Panc1 (cell line): ENCODE results near the gene MRNIP.

Source experiments
- CTCF ChIP-seq: fragments of 450-650 bp; IDR thresholded peaks from 2 replicates; pipeline ENCODE4 v1.5.1; 2017; ENCODE audit warnings: mild to moderate bottlenecking
- POLR2AphosphoS5 ChIP-seq: IDR thresholded peaks from 2 replicates; pipeline ENCODE4 v1.6.1; 2012; ENCODE audit warnings: mild to moderate bottlenecking, low read depth, low read length, moderate library complexity
- SIN3A ChIP-seq: IDR thresholded peaks from 2 replicates; pipeline ENCODE4 v1.6.1; 2012; ENCODE audit warnings: low read depth, mild to moderate bottlenecking, low read length, moderate library complexity, borderline replicate concordance; ENCODE audit not compliant: insufficient read depth
- TCF7L2 ChIP-seq: IDR thresholded peaks from 2 replicates; pipeline ENCODE4 v1.6.1; 2011; ENCODE audit warnings: mild to moderate bottlenecking, low read depth, low read length, inconsistent platforms
- TF ChIP-seq, protein P1 (sequence below), 2 experiments: IDR thresholded peaks; 2 replicates each; pipeline ENCODE4 v1.6.1; 2011 to 2012; ENCODE audit warnings: low read depth in 2 of 2, control low read depth in 1 of 2, low read length in 1 of 2, mild to moderate bottlenecking in 1 of 2, moderate library complexity in 1 of 2; ENCODE audit not compliant: insufficient read depth in 1 of 2

DNA sequence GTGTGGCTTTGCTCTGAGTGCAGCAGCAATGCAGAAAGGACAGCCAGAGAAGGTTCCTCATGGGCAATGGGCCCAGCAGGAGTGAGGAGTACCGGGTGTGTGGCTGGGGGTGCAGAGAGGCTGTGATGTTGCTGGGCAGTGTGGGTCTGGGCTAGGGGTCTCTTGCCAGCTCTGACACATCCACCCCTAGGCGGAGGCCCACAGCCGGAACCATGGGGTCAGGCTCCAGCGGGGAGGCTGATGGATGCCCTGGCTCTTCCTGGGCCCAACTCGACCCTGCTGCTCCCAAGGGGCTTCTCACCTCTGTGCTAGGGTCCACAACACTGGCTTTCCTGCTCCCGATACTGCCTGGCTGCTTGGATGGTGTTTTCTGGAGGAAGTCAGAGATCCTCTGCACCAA, 29.2 kb upstream of the MRNIP start:
- TF ChIP-seq CTCF (no peak), POLR2AphosphoS5 (no peak), TCF7L2 (no peak), SIN3A (no peak)
- TF ChIP-seq, protein P1, sequence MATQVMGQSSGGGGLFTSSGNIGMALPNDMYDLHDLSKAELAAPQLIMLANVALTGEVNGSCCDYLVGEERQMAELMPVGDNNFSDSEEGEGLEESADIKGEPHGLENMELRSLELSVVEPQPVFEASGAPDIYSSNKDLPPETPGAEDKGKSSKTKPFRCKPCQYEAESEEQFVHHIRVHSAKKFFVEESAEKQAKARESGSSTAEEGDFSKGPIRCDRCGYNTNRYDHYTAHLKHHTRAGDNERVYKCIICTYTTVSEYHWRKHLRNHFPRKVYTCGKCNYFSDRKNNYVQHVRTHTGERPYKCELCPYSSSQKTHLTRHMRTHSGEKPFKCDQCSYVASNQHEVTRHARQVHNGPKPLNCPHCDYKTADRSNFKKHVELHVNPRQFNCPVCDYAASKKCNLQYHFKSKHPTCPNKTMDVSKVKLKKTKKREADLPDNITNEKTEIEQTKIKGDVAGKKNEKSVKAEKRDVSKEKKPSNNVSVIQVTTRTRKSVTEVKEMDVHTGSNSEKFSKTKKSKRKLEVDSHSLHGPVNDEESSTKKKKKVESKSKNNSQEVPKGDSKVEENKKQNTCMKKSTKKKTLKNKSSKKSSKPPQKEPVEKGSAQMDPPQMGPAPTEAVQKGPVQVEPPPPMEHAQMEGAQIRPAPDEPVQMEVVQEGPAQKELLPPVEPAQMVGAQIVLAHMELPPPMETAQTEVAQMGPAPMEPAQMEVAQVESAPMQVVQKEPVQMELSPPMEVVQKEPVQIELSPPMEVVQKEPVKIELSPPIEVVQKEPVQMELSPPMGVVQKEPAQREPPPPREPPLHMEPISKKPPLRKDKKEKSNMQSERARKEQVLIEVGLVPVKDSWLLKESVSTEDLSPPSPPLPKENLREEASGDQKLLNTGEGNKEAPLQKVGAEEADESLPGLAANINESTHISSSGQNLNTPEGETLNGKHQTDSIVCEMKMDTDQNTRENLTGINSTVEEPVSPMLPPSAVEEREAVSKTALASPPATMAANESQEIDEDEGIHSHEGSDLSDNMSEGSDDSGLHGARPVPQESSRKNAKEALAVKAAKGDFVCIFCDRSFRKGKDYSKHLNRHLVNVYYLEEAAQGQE (IDR thresholded peaks at IDR 0.05; ENCODE audit: insufficient read depth in 1 of 2, low read depth in 2 of 2, low read length in 1 of 2) = no peak
